ENCODE data around the gene GRN.
"Not testable (repeated sequence)": the region's sequence is repeated elsewhere in the genome, so short reads cannot be mapped to it uniquely, and the experiment has no call there.

The GRN gene

GRCh38 chr17:44321246-44322120 is 23.6 kb upstream of the GRN start:
- DNase-seq = no peak

- DNase-seq = no peak
Observed at GRCh38 chr17:44322236-44322895, 22.7 kb upstream of the GRN start.

- no peak for DNase-seq
Observed at GRCh38 chr17:44323359-44324091, 21.6 kb upstream of the GRN start.

GRCh38 chr17:44324092-44324570 is 21.0 kb upstream of the GRN start:
- no peak for DNase-seq

- DNase-seq = peak; percentile 47 to 98 (median 90)
Observed at GRCh38 chr17:44324571-44325275, 20.4 kb upstream of the GRN start, which contains the start of gene SLC25A39. TSS of gene SLC25A39 (minus strand) at chr17:44324823. CDS start at chr17:44323562, 1,261 bp downstream.

DNA sequence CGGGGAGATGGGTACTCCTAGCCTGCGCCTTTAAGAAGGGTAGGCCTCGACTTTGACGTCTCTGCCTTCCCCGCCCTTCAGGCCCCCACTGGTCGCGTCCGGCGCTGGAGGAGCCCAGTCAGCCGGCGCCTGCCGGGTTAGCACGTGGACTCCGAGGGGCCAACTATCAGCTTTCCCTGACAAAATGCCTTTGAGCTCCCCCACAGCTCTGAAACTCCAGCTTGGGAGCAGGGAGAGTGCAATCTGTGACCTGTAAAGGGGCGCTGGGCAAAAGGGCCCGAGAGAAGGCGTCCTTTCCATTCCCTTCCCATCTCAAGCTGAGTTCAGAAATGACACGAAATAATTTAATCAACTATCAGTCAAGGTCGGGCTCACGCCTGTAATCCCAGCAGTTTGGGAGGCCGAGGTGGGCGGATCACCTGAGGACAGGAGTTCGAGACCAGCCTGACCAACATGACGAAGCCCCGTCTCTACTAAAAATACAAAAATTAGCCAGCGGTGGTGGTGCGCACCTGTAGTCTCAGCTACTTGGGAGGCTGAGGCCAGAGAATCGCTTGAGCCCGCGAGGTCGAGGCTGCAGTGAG is 18.1 kb upstream of the GRN start:
- peak; percentile 70 to 99 (median 95) for DNase-seq

GRCh38 chr17:44327715-44328449 is 17.2 kb upstream of the GRN start:
- no peak for DNase-seq

DNA sequence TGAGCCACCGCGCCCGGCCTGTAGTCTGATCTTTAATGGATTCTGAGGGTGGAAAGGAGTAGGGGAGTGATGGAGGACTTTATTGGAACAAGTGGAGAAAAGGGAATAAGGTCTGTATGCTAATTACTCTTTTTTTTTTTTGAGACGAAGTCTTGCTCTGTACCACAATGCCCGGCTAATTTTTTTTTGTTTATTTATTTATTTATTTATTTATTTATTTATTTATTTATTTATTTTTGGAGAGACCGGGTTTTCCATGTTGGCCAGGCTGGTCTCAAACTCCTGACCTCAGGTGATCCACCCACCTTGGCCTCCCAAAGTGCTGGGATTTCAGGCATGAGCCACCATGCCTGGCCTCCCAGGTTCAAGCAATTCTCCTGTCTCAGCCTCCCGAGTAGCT is 15.6 kb upstream of the GRN start:
- not testable (repeated sequence) for DNase-seq

DNA sequence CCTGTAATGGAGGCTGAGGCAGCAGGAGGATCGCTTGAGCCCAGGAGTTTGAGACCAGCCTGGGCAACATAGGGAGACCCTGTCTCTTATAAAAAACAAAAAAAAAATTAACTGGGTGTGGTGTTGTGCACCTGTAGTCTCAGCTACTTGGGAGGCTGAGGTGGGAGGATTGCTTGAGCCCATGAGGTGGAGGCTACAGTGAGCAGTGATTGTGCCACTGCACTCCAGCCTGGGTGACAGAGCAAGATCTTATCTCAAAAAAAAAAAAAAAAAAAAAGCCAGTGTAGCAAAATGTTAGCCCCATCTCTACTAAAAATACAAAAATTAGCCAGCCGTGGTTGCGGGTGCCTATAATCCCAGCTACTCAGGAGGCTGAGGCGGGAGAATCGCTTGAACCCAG is 14.8 kb upstream of the GRN start:
- not testable (repeated sequence) for DNase-seq

- DNase-seq = peak in 34 of 51 donors; percentile 8 to 73 (median 43)
Observed at GRCh38 chr17:44331249-44331760, 13.8 kb upstream of the GRN start.

DNA sequence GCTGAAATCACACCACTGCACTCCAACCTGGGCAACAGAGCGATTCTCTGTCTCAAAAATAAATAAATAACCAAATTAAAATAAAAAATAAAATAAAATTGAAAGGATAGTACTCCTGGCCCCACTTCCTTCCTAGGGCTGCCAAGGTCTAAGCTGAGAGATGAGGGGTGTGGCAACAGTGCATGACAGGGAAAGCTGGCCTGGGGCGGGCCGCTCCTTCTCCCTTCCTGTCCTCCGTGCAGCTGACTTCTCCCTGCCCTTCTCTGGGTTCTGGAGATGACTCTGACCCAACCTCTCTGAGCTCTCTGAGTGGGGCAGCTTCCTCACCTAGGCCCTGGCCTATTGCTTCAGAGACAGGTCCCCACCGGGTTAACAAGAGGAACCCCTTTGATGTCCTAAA is 11.7 kb upstream of the GRN start:
- no peak for DNase-seq

- no peak for DNase-seq
Observed at GRCh38 chr17:44334315-44334714, 10.8 kb upstream of the GRN start.

GRCh38 chr17:44334727-44335126 is 10.4 kb upstream of the GRN start:
- no peak for DNase-seq

GRCh38 chr17:44335564-44335963 is 9.5 kb upstream of the GRN start:
- DNase-seq = no peak

DNA sequence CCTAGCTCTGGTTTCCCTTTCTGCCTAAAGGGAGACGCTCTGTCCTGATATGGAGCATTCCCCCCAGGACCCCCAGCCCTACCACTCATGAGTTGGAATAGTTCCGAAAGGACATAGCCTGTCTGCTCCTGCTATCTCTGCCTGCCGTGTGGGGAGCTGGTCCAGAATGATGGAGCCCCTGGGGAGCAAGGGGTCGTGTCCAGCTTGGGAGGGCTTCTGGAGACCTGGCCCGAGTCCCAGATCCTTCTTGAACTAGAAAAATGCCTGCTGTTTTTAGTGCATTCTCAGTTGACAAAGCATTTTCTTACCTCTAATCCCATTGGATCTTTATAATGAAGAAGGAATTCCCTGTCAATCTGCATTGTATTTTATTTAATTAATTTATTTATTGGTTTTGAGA is 9.1 kb upstream of the GRN start:
- DNase-seq = no peak

- DNase-seq = no peak
Observed at GRCh38 chr17:44338702-44339101, 6.4 kb upstream of the GRN start.

- not testable (repeated sequence) for DNase-seq
Observed at GRCh38 chr17:44340553-44340952, 4.5 kb upstream of the GRN start.

DNA sequence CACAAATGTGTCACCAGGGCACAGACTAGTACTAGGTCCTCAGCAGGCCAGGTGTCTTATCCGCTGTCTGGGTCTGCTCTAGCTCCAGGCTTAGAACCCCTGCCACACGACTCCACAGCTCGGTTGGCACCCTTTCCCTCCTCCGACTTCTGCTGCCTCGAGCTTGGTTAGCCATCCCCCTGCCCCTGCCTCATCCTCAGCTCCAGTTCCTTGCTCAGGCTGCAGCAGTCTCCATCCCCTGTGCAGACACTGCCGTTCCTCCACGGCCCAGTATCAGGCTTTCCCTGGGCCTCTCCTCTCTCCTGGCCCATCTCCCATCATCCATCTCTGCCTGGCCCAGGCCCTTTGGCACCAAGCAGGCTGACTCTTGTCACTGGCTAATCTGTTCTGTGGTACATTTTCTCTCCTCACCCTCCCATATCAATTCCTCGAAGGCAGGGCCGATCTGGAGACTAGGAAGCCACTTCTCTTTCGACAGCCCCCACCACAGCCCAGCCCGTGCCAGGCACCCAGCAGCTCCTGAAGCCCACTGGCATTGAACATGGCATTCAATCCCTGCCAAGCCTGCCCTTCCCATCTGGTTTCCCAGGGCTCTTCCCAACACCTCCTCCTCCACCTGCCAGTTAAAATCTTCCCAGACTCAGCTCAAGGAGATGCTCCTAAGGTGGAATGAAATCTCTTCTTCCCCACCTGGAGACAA is 1.4 kb upstream of the GRN start:
- DNase-seq = no peak

DNA sequence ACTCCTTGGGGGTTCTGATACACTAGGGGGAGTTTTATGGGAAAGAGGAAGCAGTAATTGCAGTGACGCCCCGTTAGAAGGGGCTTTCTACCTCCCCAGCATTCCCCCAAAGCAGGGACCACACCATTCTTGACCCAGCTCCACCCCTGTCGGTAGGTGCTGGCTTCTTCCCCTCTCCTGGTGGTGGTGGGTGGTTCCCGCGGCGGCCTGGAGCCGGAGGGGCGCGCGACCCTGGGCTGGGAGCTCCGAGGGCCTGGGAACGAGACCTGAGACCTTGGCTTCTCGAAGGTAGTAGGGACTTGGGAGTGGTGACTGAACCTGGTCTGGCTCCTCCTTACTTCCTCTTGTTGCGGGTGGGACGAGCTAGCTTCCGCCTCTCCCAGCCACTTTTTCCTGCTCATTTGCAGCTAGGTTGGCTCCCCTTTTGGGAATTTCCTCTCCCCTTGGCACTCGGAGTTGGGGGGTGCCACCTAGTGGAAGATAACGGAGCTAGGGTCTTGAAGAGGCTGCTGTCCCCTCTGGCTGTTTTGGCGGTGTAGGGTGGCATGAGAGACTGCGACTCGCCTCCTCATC is 438 bp downstream of the GRN start:
- DNase-seq = peak in 37 of 51 donors; percentile 12 to 85 (median 46)

Data from hypothalamus (tissue), 51 donors.